Stimulated activated naive CD4-positive, alpha-beta T cell (primary cell): Measurements from ENCODE around the gene EGR1.
"Not testable (repeated sequence)": the region's sequence is repeated elsewhere in the genome, so short reads cannot be mapped to it uniquely, and the experiment has no call there.

Source experiments
- DNase-seq, 6 experiments: peaks; one replicate each; lab custom pipeline; 2025; lab: John Stamatoyannopoulos, UW

EGR1 gene

GRCh38 chr5:138507485-138507884 is 42.2 kb downstream of the EGR1 start:
- DNase-seq = not testable (repeated sequence)

GRCh38 chr5:138508958-138509357 is 43.7 kb downstream of the EGR1 start:
- DNase-seq = no peak

GRCh38 chr5:138514021-138514420 is 48.7 kb downstream of the EGR1 start:
- no peak for DNase-seq

- no peak for DNase-seq
Measured at GRCh38 chr5:138515556-138516245, 50.4 kb downstream of the EGR1 start.

GRCh38 chr5:138517437-138517836 is 52.2 kb downstream of the EGR1 start:
- no peak for DNase-seq
